SK-N-SH treated with all-trans-retinoic acid at 6 μM for 48 hours (cell line): ENCODE data around the gene DPP9.

Experiments used
- ATAC-seq: fragments of 200-7000 bp; cut with Tn5 transposase; 3 replicates; pipeline ENCODE4 v1.9.1; 2020; ENCODE audit warnings: mild to moderate bottlenecking, moderate library complexity
- ARNTL ChIP-seq: fragments of 450-650 bp; formaldehyde crosslinking; IDR thresholded peaks from 2 replicates; pipeline ENCODE4 v1.5.0; 2020; ENCODE audit warnings: low read depth, mild to moderate bottlenecking, moderate library complexity, borderline replicate concordance
- BACH2 ChIP-seq: fragments of 250-450 bp; sonication (Bioruptor Pico); IDR thresholded peaks from 2 replicates; pipeline ENCODE4 v1.9.0; 2021; ENCODE audit warnings: mild to moderate bottlenecking, borderline replicate concordance
- CREB5 ChIP-seq: fragments of 250-450 bp; sonication (Bioruptor Pico); IDR thresholded peaks from 2 replicates; pipeline ENCODE4 v1.5.1; 2020; ENCODE audit warnings: low read depth, mild to moderate bottlenecking, moderate library complexity
- CSDC2 ChIP-seq: fragments of 250-450 bp; sonication (Bioruptor Pico); IDR thresholded peaks from 2 replicates; pipeline ENCODE4 v1.5.0; 2020; ENCODE audit warnings: mild to moderate bottlenecking, moderate library complexity
- CSRNP3 ChIP-seq: fragments of 250-450 bp; sonication (Bioruptor Pico); IDR thresholded peaks from 2 replicates; pipeline ENCODE4 v1.5.1; 2021; ENCODE audit warnings: mild to moderate bottlenecking, moderate library complexity
- GLIS3 ChIP-seq: fragments of 250-450 bp; sonication (Bioruptor Pico); IDR thresholded peaks from 2 replicates; pipeline ENCODE4 v1.5.0; 2020; ENCODE audit warnings: mild to moderate bottlenecking, moderate library complexity
- ISL1 ChIP-seq: fragments of 250-450 bp; sonication (Bioruptor Pico); IDR thresholded peaks from 2 replicates; pipeline ENCODE4 v2.1.2; 2022; ENCODE audit warnings: mild to moderate bottlenecking, moderate library complexity
- OSR1 ChIP-seq: fragments of 250-450 bp; sonication (Bioruptor Pico); IDR thresholded peaks from 2 replicates; pipeline ENCODE4 v1.8.0; 2022; ENCODE audit warnings: moderate library complexity, mild to moderate bottlenecking, inconsistent platforms
- PATZ1 ChIP-seq: fragments of 250-450 bp; sonication (Bioruptor Pico); IDR thresholded peaks from 2 replicates; pipeline ENCODE4 v1.8.0; 2020; ENCODE audit warnings: mild to moderate bottlenecking, moderate library complexity, borderline replicate concordance
- POU6F1 ChIP-seq: fragments of 250-450 bp; sonication (Bioruptor Pico); IDR thresholded peaks from 2 replicates; pipeline ENCODE4 v1.8.0; 2021; ENCODE audit warnings: low read depth, mild to moderate bottlenecking, moderate library complexity, borderline replicate concordance
- PPARA ChIP-seq: fragments of 250-450 bp; sonication (Bioruptor Pico); IDR thresholded peaks from 2 replicates; pipeline ENCODE4 v1.5.0; 2020; ENCODE audit warnings: mild to moderate bottlenecking, borderline replicate concordance
- RARB ChIP-seq: fragments of 250-450 bp; sonication (Bioruptor Pico); IDR thresholded peaks from 2 replicates; pipeline ENCODE4 v1.8.0; 2021; ENCODE audit warnings: mild to moderate bottlenecking, moderate library complexity
- SNAI2 ChIP-seq: fragments of 250-450 bp; sonication (Bioruptor Pico); IDR thresholded peaks from 2 replicates; pipeline ENCODE4 v1.5.0; 2020; ENCODE audit warnings: mild to moderate bottlenecking, moderate library complexity
- TCF4 ChIP-seq: fragments of 250-450 bp; sonication (Bioruptor Pico); IDR thresholded peaks from 2 replicates; pipeline ENCODE4 v1.8.0; 2021; ENCODE audit warnings: mild to moderate bottlenecking, moderate library complexity, borderline replicate concordance
- TOX ChIP-seq: fragments of 250-450 bp; sonication (Bioruptor Pico); IDR thresholded peaks from 2 replicates; pipeline ENCODE4 v1.8.0; 2021; ENCODE audit warnings: mild to moderate bottlenecking, moderate library complexity, borderline replicate concordance
- TSHZ2 ChIP-seq: fragments of 250-450 bp; sonication (Bioruptor Pico); IDR thresholded peaks from 2 replicates; pipeline ENCODE4 v1.5.0; 2020; ENCODE audit warnings: mild to moderate bottlenecking, moderate library complexity
- ZC3H10 ChIP-seq: fragments of 250-450 bp; sonication (Bioruptor Pico); IDR thresholded peaks from 2 replicates; pipeline ENCODE4 v1.5.1; 2021; ENCODE audit warnings: mild to moderate bottlenecking, moderate library complexity
- ZFP3 ChIP-seq: fragments of 250-450 bp; sonication (Bioruptor Pico); IDR thresholded peaks from 2 replicates; pipeline ENCODE4 v1.5.0; 2020; ENCODE audit warnings: mild to moderate bottlenecking, moderate library complexity
- ZFP30 ChIP-seq: fragments of 450-650 bp; formaldehyde crosslinking; IDR thresholded peaks from 2 replicates; pipeline ENCODE4 v1.5.0; 2022; ENCODE audit warnings: mild to moderate bottlenecking, moderate library complexity
- ZNF565 ChIP-seq: fragments of 450-650 bp; formaldehyde crosslinking; conservative IDR thresholded peaks from 2 replicates; pipeline ENCODE4 v1.5.0; 2020; ENCODE audit warnings: low read depth, mild to moderate bottlenecking, moderate library complexity
- ZNF70 ChIP-seq: fragments of 450-650 bp; formaldehyde crosslinking; IDR thresholded peaks from 2 replicates; pipeline ENCODE4 v1.5.0; 2020; ENCODE audit warnings: mild to moderate bottlenecking, moderate library complexity

Gene DPP9

GRCh38 chr19:4657262-4657661 is 66.4 kb downstream of the DPP9 start:
- no peak for ATAC-seq
- no peak for TF ChIP-seq SNAI2

GRCh38 chr19:4656102-4656501 is 67.5 kb downstream of the DPP9 start:
- no peak for TF ChIP-seq BACH2
- TF ChIP-seq PATZ1, result no peak
- TF ChIP-seq PPARA, result no peak
- TF ChIP-seq CSRNP3 (CRISPR knock-in tag), result no peak
- TF ChIP-seq ZFP30 (CRISPR knock-in tag), result no peak
- TF ChIP-seq OSR1, result no peak
- TF ChIP-seq ZFP3 (CRISPR knock-in tag), result no peak
- TF ChIP-seq CSDC2 (CRISPR knock-in tag), result no peak
- TF ChIP-seq TOX (CRISPR knock-in tag), result no peak
- TF ChIP-seq ZC3H10, result no peak
- TF ChIP-seq ISL1 (CRISPR knock-in tag), result no peak
- no peak for TF ChIP-seq ZNF565 (CRISPR knock-in tag)
- TF ChIP-seq RARB (CRISPR knock-in tag), result no peak
- TF ChIP-seq ARNTL (CRISPR knock-in tag), result no peak
- TF ChIP-seq TSHZ2, result no peak
- ATAC-seq, result no peak

- no peak for TF ChIP-seq RARB (CRISPR knock-in tag)
- TF ChIP-seq TSHZ2, result no peak
- TF ChIP-seq ZFP30 (CRISPR knock-in tag), result no peak
- TF ChIP-seq ZNF70 (CRISPR knock-in tag), result no peak
- TF ChIP-seq ZC3H10, result no peak
- TF ChIP-seq CSDC2 (CRISPR knock-in tag), result no peak
- TF ChIP-seq CREB5 (CRISPR knock-in tag), result no peak
- no peak for TF ChIP-seq PATZ1
- TF ChIP-seq TCF4 (CRISPR knock-in tag), result no peak
- no peak for TF ChIP-seq GLIS3
- no peak for TF ChIP-seq ARNTL (CRISPR knock-in tag)
- no peak for TF ChIP-seq TOX (CRISPR knock-in tag)
- no peak for TF ChIP-seq SNAI2
- TF ChIP-seq POU6F1 (CRISPR knock-in tag), result no peak
- TF ChIP-seq OSR1, result no peak
- TF ChIP-seq ISL1 (CRISPR knock-in tag), result no peak
- TF ChIP-seq, all 23 proteins: peak for 0
- no peak; the same call in 2 of the 3 replicates for ATAC-seq
Observed at GRCh38 chr19:4654437-4655361, 68.9 kb downstream of the DPP9 start.
